HG03025 (cell line): ENCODE measurements around the gene GRIFIN.

Experiments
- ATAC-seq: cut with Tn5 transposase; IDR thresholded peaks from one replicate; pipeline ENCODE4 v1.9.1; 2021; ENCODE audit warnings: mild to moderate bottlenecking, moderate library complexity; ENCODE audit not compliant: unreplicated experiment, low FRiP score

The GRIFIN gene, protein sequence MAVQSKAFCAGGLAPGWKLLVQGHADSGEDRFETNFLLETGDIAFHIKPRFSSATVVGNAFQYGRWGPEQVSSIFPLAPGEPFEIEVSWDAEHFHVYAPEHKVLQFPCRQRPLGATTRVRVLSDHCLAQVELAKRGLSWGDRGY

GRCh38 chr7:2476298-2476697 lies at the start of gene GRIFIN:
Gene GRIFIN, minus strand, starts transcription at chr7:2476398. Its CDS starts 15 bp downstream, at chr7:2476383.
- no peak for ATAC-seq

DNA sequence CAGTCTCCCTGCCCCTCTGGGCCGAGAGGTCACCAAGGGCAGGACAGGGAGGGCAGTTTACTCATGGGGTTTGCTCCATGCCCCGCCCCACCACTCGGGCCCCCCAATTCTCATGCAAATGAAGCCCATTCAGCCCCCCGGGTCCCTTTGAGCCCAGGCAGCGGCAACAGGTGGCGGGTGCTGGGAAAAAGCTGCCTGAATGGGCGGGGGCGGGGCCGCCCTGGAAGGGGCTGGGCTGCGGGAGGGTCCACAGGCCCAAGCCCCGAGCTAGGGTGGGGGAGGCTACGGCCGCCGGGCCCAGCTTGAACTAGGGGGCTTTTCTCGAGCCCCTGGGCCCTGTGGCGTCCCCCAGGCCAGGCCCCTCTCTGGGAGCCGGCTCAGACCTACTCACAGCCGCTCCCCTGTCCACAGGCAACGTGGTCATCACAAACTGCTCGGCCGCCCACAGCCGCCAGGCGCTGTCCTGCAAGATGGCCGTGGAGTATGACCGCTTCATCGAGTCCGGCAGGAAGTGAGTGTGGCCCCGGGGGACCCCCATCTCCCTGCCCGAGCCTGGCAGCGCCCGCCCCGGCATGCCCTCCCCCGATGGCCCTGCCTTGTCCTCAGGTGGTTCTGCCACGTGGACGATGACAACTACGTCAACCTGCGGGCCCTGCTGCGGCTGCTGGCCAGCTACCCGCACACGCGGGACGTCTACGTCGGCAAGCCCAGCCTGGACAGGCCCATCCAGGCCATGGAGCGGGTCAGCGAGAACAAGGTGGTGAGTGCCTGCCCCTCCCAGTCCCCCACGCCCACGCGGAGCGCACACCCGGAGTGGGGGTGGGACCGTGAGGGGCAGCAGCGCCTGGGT lies 48.8 kb upstream of the GRIFIN start:
- ATAC-seq: no peak

- no peak for ATAC-seq
Measured at GRCh38 chr7:2523941-2524807, 48.0 kb upstream of the GRIFIN start.

GRCh38 chr7:2523461-2523936 lies 47.3 kb upstream of the GRIFIN start:
- ATAC-seq: no peak

- ATAC-seq: no peak
Measured at GRCh38 chr7:2522780-2523433, 46.7 kb upstream of the GRIFIN start.

- ATAC-seq: no peak
Measured at GRCh38 chr7:2521952-2522591, 45.9 kb upstream of the GRIFIN start.

GRCh38 chr7:2521341-2521745 lies 45.1 kb upstream of the GRIFIN start:
- ATAC-seq: no peak

DNA sequence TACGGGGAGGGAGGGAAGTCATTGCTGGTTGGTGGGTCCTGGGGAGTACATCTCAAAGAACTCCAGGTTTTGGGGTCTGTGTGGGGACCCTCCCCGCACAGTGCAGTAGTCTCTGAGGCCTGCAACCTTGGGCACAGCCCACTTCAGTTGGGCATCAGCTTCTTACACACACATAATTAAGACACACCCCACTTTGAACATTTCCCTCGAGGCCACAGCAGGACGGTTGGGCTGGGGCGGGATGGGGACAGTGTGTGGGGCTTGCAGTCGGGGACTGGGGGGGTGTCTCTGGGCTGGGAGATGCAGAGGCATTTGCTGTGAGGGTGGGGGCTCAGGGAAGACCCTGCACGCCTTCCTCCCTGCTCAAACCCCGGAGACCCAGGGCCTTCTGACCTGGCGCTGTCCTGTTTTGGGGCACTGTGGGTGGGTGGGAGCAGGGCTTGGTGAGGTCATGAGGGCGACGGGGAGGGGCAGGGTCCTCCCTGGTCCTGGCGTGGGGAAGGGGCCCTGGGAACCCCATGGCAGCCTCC lies 44.6 kb upstream of the GRIFIN start:
- ATAC-seq: no peak

DNA sequence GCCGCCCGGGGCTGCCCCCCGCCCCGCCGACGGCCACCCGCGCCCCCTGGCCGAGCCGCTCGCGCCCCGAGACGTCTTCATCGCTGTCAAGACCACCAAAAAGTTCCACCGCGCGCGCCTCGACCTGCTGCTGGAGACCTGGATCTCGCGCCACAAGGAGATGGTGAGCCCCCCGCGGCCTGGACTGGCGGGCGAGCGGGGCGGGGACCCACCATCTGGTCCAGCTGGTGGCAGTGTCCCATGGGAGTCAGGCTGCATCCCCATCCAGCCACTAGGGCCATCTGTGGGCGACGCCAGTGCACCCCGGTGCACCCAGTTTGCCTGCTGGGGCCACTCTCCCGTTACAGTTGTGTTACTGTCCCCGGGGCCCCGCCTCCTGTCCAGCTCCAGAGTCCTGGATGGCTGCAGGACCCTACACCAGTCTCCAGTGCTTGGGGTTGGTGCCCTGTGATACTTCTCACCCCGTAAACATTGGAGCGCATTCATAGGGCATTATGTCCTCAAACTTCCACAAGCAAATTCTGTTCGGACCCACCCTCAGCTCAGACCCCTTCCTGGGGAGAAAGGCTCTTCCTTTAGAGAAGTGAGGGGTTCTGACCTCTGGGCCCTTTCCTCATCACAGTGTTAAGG lies 44.0 kb upstream of the GRIFIN start:
- no peak for ATAC-seq

DNA sequence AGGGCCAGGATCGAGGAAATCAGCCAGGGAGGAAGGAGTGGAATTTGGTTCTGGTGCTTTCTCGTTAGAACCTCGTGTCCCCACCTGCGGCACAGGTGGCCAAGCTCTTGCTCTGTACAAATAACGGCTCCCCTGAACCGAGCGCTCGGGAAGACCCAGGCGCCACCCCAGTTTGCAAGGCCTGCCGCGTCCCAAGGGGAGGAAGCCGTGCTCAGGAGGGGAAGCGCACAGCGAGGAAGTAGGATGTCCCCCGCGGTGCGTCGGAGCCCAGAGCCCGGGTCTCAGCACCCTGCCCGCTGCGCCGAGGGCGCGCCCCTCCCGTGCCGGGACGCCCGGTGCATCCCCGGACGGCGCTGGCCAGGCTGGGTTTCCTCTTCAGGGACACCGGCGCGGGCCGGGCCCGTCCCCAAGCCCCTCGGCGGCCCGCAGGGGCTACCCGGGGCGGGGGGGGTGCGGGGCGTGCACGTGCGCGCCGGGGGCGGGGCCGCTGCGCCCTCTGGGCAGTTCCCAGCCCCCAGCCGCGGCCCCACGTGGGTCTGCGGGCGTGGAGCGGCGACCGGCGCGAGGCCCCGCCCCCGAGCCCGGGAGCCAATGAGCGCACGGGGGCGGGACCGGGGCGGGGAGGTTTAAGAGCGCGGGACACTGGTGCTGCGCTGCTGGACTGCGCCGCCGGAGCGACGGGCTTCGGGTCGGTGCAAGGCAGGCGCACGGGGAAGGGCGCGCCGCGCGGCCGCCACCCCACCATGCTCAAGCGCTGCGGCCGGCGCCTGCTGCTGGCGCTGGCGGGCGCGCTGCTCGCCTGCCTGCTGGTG lies 43.1 kb upstream of the GRIFIN start, which contains the start of gene LFNG:
Gene LFNG, plus strand, starts transcription at position 656 of the 812 bp plus-strand sequence. Its CDS starts 88 bp downstream, at position 744.
- ATAC-seq: peak; percentile 89

DNA sequence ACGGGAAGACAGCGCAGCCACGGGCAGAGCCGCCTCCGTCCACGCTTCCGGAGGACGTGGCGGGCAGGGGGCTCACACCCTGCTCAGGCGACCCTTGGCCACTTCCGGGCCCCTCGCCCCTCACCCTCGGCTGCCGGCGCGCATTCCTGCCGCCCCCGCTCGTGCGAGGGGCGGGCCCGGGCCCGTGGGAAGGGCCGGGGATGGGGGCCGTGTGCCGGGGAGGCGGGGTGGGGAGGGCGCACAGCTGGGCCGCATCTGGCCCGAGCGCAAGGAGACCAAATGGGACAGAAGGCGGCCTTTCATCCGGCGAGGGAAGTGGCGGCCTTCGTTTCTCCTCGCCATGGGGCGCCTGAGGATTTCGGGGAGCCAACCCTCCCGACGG lies 42.5 kb upstream of the GRIFIN start:
- ATAC-seq: no peak

DNA sequence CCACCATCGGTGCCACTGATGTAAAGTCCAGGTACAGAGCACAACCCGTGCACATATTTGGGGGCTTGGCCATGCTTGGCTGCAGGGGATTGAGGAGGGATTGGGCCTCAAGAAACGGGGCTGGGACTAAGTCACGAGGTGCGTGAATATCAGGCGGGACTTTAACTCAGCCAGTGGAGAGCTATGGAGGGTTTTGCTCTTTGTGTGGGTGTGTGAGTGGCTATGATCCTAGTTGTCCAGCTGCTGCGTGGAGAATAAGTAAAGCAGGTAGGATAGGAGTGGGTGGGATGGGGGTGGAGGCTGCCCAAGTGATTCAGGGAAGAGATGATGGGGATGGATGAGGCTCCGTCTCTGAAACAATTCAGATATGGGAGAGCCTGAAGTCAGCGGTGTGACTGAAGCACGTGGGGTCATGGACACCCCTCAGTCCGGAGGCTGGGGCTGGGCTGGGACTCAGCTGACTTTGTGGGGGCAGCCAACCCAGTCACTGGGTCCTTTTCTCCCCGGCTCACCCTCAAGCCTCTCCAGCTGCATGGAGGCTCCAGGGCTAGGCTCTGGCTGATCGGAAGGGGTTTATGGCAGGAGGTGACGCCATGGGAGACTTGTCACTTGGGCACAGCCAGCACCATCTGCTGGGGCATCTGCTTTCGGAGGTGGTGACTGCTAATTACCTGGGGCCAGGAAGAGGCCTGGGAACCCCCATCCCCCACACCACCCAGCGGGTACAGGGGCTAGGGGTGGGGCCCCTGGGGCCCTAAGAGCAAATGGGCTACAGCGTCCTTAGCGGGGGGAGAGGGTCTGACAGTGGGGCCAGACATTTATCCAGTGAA lies 41.7 kb upstream of the GRIFIN start:
- no peak for ATAC-seq

- no peak for ATAC-seq
Measured at GRCh38 chr7:2517026-2517425, 40.8 kb upstream of the GRIFIN start.

DNA sequence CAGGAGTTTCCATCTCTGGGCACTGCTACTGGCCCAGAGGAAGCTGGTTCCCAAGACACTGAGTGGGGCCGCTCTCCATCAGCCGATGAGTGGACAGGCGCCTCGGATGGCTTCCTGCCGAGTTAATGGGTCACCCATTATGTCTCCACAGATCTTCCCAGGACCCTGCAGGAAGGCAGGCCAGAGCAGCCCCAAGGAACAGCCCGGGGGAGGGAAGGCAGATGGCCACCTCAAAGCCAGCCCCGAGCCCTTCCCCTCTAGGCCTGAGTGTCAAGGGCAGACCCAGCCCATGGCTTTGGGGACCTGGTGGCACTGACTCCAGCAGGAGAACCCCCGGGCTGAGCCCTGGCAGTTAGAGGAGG lies 40.0 kb upstream of the GRIFIN start:
- no peak for ATAC-seq

DNA sequence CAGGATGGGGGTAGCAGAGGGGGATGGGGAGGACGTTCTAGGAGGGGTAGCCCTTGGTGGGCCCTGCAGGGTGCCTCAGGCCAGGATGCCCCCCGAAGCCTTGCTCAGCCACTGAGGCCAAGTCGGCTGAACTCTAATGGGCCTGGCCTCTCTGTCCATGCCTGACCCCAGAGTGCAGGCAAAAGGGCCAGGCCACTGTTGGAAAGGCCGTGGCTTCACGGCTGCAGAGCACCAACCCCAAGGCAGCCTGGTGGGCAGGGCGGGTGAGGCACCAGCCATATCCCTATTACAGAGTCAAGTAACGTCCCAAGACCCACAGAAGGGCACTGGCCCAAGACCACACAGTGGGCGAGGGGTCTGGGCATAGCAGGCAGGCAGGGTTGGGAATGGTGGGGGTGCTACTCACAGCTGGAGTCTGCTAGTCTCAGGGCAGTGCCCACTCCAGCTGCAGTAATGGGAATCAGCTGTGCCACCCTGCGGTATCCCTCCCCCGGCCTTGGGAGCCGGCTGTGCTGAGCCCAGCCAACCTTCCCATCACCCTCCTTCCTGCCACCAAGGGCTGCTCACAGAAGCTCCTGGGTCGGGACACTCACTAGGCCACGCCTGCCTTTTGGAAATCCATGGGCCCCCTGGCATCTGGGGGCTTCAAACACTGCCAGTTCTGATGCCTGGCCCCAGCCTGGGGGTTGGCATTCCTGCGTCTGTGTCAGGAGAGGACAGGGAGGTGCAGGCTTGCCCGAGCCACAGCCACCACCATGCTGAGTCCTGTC lies 39.4 kb upstream of the GRIFIN start:
- no peak for ATAC-seq

DNA sequence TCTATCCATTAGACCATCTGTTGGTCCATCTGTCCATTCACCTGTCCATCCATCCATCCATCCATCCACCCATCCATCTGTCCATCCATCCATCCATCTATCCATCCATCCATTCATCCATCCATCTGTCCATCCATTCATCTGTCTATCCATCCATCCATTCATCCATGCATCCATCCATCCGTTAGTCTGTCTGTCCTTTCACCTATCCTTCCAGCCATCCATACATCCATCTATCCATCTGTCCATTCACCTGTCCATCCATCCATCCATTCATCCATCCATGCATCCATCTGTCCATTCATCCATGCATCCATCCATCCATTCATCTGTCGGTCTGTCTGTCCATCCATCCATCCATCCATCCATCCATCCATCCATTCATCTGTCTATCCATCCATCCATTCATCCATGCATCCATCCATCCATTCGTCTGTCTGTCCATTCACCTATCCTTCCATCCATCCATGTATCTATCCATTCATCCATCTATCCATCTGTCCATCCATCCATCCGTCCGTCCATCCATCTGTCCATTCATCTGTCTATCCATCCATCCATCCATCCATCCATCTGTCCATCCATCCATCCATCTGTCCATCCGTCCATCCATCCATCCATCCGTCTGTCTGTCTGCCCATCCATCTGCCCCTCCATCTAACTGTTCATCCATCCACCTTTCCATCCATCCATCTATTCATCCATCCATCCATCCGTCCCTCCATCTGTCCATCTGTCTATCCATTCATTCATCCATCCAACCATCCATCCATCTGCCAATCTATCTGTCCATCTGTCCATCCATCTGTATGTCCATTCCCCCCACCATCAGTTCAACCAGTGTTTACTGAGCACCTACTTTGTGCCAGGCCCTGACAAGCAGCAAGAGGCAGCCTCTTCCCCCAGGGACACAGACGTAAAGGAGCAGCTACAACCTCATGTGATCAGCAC lies 38.5 kb upstream of the GRIFIN start:
- no peak for ATAC-seq
